Omental fat pad (tissue), 4 donors: ENCODE results near the gene FXYD7. TPM values are rescaled to one million over a fixed set of nuclear protein-coding genes. Genes with fewer than 3 reads are reported as not detected.

Experiments used
- ATAC-seq: fragments of 150-250 bp; one replicate; pipeline ENCODE4 v1.9.1; 2016; ENCODE audit warnings: mild to moderate bottlenecking, moderate library complexity; ENCODE audit not compliant: low FRiP score
- DNase-seq: peaks from one replicate; pipeline ENCODE4 v3.0.0-alpha.2; 2019; ENCODE audit warnings: low spot score
- small RNA-seq: library from RNA; depleted of rRNA; stranded (forward); fragments of <200 nt; gene quantifications from one replicate; pipeline ENCODE3, GENCODE V24; 2016
- total RNA-seq, 4 donors: library from RNA; depleted of rRNA; stranded (reverse); fragments of >200 nt; gene quantifications; one replicate each; pipeline ENCODE4 v1.1.0, GENCODE V29; 2016
- TF ChIP-seq, protein P1 (sequence below), 3 donors: fragments of 450-650 bp; IDR thresholded peaks; one replicate each; pipeline ENCODE4 v1.5.1; 2016 to 2017; ENCODE audit warnings: antibody characterized with exemption in 3 of 3, mild to moderate bottlenecking in 3 of 3, moderate library complexity in 2 of 3

Gene FXYD7
- total RNA-seq, 4 donors from 2014 or later = not detected

- DNase-seq (no peak), ATAC-seq (no peak)
- TF ChIP-seq, protein P1, sequence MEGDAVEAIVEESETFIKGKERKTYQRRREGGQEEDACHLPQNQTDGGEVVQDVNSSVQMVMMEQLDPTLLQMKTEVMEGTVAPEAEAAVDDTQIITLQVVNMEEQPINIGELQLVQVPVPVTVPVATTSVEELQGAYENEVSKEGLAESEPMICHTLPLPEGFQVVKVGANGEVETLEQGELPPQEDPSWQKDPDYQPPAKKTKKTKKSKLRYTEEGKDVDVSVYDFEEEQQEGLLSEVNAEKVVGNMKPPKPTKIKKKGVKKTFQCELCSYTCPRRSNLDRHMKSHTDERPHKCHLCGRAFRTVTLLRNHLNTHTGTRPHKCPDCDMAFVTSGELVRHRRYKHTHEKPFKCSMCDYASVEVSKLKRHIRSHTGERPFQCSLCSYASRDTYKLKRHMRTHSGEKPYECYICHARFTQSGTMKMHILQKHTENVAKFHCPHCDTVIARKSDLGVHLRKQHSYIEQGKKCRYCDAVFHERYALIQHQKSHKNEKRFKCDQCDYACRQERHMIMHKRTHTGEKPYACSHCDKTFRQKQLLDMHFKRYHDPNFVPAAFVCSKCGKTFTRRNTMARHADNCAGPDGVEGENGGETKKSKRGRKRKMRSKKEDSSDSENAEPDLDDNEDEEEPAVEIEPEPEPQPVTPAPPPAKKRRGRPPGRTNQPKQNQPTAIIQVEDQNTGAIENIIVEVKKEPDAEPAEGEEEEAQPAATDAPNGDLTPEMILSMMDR (IDR thresholded peaks at IDR 0.05) = no peak
Observed at GRCh38 chr19:35199481-35199880, 56.4 kb downstream of the FXYD7 start.

- TF ChIP-seq, protein P1 (IDR thresholded peaks at IDR 0.05) = no peak
- DNase-seq (no peak), ATAC-seq (no peak)
Observed at GRCh38 chr19:35202722-35203688, 60.0 kb downstream of the FXYD7 start.

Small RNA genes within 50 kb of the gene (small RNA-seq; reads per million reads assigned to genes)
- not detected for gene AC020907.2

Other genes starting within 250 kb of the FXYD7 start
- 1 to 10 TPM in 2 of 4 donors, under 1 TPM in 2; 0.93 to 3.9 (median 1.5) TPM for gene ZNF30, start 216.4 kb upstream of the FXYD7 start, total RNA-seq
- gene ZNF792, start 179.0 kb upstream of the FXYD7 start, total RNA-seq = 10 to 100 TPM in 2 of 4 donors, 1 to 10 TPM in 2; 3.7 to 29.3 (median 8.7) TPM
- 10 to 100 TPM; 34.7 to 70.7 (median 43.3) TPM for gene GRAMD1A, start 142.9 kb upstream of the FXYD7 start, total RNA-seq
- gene SCN1B, start 112.8 kb upstream of the FXYD7 start, total RNA-seq = 10 to 100 TPM in 3 of 4 donors, 1 to 10 TPM in 1; 8.0 to 23.2 (median 11.8) TPM
- 1 to 10 TPM in 3 of 4 donors, under 1 TPM in 1; 0.95 to 1.4 (median 1.2) TPM for gene HPN, start 101.5 kb upstream of the FXYD7 start, total RNA-seq
- 1 to 10 TPM in 1 of 4 donors, under 1 TPM in 1, not detected in 2; 0.38 to 2.6 TPM for gene FXYD3, start 27.4 kb upstream of the FXYD7 start, total RNA-seq
- gene LGI4, start 8.2 kb upstream of the FXYD7 start, total RNA-seq = 10 to 100 TPM in 1 of 4 donors, 1 to 10 TPM in 3; 6.2 to 31.1 (median 8.3) TPM
- gene FXYD1, start 4.4 kb upstream of the FXYD7 start, total RNA-seq = 10 to 100 TPM; 20.5 to 32.2 (median 25.7) TPM
- 100 to 1,000 TPM in 1 of 4 donors, 10 to 100 TPM in 3; 68.9 to 129 (median 88.8) TPM for gene FXYD5, start 11.5 kb downstream of the FXYD7 start, total RNA-seq
- not detected for gene FAM187B, start 85.5 kb downstream of the FXYD7 start, total RNA-seq
- gene LSR, start 105.7 kb downstream of the FXYD7 start, total RNA-seq = 10 to 100 TPM; 10.4 to 30.9 (median 17.9) TPM
- gene USF2, start 125.7 kb downstream of the FXYD7 start, total RNA-seq = 100 to 1,000 TPM in 2 of 4 donors, 10 to 100 TPM in 2; 67.0 to 106 (median 92.0) TPM
- 1 to 10 TPM in 1 of 4 donors, not detected in 3; 1.3 TPM for gene HAMP, start 139.3 kb downstream of the FXYD7 start, total RNA-seq
- gene MAG, start 148.9 kb downstream of the FXYD7 start, total RNA-seq = not detected
- gene CD22, start 185.9 kb downstream of the FXYD7 start, total RNA-seq = 1 to 10 TPM; 1.3 to 5.8 (median 2.7) TPM
- gene FFAR1, start 204.6 kb downstream of the FXYD7 start, total RNA-seq = not detected
- 1 to 10 TPM in 3 of 4 donors, under 1 TPM in 1; 0.95 to 5.5 (median 2.2) TPM for gene FFAR3, start 215.2 kb downstream of the FXYD7 start, total RNA-seq
- under 1 TPM in 2 of 4 donors, not detected in 2; 0.37 to 0.79 TPM for gene GPR42, start 227.8 kb downstream of the FXYD7 start, total RNA-seq